Stimulated activated CD4-positive, alpha-beta T cell treated with anti-CD3 and anti-CD28 coated beads, Interleukin-15, amount 100 ng/mL, for 1 hour (primary cell): ENCODE results near the gene FBXO11.
"Not testable (repeated sequence)": the region's sequence is repeated elsewhere in the genome, so short reads cannot be mapped to it uniquely, and the experiment has no call there.

ENCODE experiments used
- DNase-seq, 2 donors: peaks; one replicate each; pipeline ENCODE4 v3.0.0-alpha.2; 2020; ENCODE audit warnings: low read depth in 1 of 2, low spot score in 1 of 2

Gene FBXO11

GRCh38 chr2:47853067-47853777 is 53.1 kb downstream of the FBXO11 start:
- DNase-seq = not testable (repeated sequence)

- DNase-seq = no peak
Measured at GRCh38 chr2:47850198-47850597, 56.1 kb downstream of the FBXO11 start.

DNA sequence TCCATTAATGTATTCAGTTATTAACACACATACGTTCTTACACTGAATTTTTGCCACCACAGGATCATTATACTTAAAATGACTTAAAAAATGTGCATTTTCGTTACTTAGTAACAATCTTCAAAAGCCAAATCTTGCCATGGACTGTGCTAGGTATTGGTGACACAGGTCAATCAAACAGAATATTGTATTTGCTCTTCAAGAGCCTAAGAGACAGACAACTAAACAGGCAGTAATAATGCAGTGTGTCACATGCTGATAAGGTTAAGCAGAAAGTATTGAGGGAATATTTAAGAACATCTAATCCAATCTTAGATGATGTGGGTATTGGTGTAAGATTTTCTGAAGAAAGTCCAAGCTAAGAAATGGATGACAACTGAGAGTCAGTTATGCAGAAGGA is 56.9 kb downstream of the FBXO11 start:
- no peak for DNase-seq

- no peak for DNase-seq
Measured at GRCh38 chr2:47844162-47844561, 62.1 kb downstream of the FBXO11 start.

DNA sequence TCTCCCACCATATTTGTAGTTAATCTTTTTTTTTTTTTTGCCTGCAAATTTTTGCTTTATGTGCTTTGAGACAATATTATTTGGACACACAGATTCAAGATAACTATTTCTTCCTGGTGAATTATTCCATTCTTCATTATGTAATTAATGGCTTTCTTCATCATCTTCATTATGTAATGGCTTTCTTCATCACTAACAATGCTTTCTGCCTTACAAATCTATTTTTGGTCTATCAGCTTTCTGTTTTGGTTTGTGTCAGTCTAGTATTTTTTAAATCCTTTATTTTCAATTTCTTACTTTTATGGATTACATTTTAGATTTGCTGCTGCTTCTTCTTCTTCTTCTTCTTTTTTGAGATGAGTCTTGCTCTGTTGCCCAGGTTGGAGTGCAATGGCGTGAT is 62.9 kb downstream of the FBXO11 start:
- DNase-seq = no peak

DNA sequence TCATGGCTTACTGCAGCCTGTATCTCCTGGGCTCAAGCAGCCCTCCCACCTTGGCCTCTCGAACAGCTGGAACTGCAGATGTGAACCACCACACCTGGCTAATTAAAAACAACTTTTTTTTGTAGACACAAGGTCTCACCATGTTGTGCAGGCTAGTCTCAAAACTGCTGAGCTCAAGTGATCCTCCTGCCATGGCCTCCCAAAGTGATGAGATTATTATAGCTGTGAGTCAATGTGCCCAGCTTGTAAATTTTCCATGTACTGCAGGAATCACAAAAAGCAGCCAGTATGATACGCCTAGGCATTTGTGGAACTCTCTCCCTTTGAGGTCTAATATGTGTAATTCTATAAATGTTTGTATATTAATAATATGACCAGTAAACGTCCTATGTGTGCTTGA is 63.5 kb downstream of the FBXO11 start:
- no peak for DNase-seq

GRCh38 chr2:47838686-47839085 is 67.6 kb downstream of the FBXO11 start:
- DNase-seq = no peak

- no peak for DNase-seq
Measured at GRCh38 chr2:47838249-47838648, 68.0 kb downstream of the FBXO11 start.

DNA sequence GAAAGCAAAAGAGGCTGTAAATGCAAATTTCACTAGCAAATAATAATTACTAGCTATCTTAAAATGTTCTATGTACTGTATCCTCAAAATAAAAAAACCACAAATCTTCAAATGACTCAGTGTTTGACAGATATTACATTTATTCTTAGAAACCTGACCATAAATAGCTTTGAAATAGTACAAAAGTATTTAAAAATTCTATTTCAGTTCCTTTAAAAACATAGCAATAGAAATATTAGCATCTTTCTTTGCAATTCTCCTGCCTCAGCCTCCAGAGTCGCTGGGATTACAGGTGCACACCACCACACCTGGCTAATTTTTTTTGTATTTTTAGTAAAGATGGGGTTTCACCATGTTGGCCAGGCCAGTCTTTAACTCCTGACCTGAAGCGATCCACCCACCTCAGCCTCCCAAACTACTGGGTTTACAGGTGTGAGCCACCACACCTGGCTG is 72.8 kb downstream of the FBXO11 start:
- DNase-seq = no peak

DNA sequence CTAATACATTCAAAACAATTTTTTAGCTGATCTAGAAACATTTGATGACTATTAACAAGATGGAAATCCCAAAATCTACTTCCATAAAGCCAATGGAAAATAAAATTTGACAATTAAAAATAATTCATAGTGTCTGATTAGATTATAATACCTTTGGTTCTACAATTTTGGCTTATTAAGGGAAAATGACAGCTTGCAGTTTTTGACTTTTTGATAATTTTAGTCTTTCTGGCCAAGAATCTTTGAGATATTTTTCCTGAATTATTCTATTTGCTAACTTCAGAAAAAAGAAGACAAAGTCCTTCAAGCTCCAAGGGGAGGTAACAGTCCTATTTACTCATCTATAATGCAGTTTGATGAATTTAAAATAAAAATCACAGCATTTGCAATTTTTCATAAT is 83.8 kb downstream of the FBXO11 start:
- DNase-seq = no peak

- DNase-seq = no peak
Measured at GRCh38 chr2:47819834-47820233, 86.5 kb downstream of the FBXO11 start.

DNA sequence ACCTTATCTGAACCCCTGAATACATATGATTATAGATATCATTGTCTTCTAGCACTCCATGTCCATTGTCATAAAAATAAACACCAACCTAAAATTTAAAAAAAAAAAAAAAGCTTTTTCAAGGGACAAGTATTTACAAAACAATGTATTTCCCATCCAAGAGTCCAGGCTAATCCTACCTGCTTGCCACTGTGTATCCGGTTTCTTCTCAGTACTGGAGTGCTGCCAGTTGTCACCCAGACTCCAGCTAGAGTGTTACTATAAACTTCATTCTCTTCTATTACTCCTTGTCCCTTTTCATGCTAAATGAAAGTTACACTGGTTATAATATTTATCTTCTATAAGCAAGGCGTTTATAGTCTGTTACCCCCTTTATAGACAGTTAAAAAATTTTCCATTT is 87.5 kb downstream of the FBXO11 start:
- no peak for DNase-seq

DNA sequence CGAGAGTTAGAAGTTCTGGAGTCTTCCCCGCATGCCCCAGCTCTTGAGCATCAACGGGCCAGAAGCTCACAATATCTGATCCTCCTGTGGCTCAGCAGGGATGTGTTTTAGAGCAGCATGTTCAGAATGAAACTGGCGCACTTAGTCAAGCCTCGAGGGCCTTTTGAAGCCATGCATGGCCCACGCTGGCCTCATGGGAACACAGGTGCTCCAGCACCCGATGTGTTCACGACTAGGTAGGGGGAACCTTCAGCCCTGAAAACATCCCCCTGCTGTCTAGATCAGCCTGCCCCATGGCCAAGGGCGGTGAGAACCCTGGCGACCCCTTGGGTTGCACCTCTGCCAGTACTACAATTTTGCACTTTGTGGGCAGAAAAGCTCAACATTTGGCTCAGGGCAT is 90.5 kb downstream of the FBXO11 start:
- DNase-seq = no peak

DNA sequence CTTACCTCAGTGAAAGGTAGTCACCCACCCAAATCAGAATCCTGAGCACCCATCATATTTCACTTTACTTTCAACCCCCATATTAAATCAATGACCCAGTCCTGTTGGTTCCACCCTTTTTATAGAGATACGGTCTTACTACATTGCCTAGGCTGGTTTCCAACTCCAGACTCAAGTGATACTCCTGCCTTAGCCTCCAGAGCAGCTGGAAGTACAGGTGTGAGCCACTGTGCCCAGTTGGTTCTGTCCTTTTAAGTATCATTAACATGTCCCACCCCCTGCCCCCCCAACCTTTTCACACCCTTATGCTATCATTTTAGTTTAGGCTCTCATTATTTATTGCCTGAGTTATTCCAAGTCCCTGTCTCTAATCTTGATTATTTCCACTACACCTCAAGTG is 94.6 kb downstream of the FBXO11 start:
- DNase-seq = no peak

GRCh38 chr2:47810850-47811249 is 95.4 kb downstream of the FBXO11 start:
- DNase-seq = no peak

- no peak for DNase-seq
Measured at GRCh38 chr2:47809903-47810302, 96.4 kb downstream of the FBXO11 start.

DNA sequence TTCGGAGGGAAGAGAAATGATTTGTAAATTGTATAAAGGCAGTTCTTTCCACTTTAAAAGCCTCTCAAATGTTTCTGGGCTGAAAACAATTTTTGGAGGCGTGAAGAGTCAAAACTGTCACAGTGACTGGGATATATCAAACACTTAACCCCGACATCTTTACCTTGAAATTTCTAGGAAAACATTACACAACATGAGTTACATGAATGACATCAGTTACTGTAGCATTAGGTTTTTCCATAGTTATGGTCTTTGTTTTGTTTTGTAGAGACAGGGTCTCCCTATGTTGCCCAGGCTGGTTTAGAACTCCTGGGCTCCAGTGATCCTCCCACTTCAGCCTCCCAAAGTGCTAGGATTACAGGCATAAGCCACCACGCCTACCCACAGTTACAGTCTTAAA is 97.7 kb downstream of the FBXO11 start:
- DNase-seq = no peak

DNA sequence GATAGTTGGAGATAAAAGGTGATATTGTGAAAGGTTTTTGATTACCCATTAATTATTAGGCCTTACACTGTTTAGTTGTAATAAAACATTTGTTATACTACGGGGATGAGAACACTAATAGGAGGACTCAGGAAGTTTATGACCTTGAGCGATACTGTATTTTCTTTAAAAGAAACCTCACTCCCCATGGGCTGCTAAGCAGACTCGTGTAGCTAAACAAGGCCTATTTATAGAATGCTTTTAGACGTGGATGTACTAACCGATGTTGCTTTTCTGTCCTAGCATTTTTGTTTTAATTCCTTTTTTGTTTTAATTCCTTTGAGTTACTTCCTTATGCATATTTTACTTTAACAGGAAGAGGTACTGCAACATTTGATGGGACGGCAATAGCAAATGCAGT is 100.4 kb downstream of the FBXO11 start:
- no peak for DNase-seq

DNA sequence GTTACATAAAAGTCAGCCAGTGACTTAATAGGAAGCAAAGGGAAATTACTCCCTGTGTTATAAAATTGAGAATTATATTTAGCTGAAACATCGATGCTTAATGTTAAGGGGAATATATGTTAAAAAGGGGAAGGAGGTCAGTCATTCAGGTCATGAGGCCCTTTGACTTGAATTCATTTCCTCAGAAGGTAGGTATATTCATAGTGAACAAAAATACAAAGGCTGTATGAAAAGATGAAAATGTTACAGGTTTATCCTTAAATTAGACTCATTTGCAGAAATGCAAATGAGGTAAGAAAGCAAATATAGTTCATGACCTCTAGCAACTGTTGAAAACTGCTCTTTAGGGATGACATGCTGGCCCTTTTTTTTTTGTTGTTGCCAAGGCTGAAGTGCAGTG is 102.5 kb downstream of the FBXO11 start:
- DNase-seq = no peak

GRCh38 chr2:47803363-47803762 is 102.9 kb downstream of the FBXO11 start:
- DNase-seq = no peak

- no peak for DNase-seq
Measured at GRCh38 chr2:47801118-47801517, 105.2 kb downstream of the FBXO11 start.

DNA sequence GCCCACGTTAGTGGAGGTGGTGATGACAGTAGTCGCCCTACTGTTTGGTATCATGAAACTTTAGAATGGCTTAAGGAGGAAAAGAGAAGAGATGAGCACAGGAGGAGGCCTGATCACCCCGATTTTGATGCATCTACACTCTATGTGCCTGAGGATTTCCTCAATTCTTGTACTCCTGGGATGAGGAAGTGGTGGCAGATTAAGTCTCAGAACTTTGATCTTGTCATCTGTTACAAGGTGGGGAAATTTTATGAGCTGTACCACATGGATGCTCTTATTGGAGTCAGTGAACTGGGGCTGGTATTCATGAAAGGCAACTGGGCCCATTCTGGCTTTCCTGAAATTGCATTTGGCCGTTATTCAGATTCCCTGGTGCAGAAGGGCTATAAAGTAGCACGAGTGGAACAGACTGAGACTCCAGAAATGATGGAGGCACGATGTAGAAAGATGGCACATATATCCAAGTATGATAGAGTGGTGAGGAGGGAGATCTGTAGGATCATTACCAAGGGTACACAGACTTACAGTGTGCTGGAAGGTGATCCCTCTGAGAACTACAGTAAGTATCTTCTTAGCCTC is 107.2 kb downstream of the FBXO11 start:
- no peak for DNase-seq

DNA sequence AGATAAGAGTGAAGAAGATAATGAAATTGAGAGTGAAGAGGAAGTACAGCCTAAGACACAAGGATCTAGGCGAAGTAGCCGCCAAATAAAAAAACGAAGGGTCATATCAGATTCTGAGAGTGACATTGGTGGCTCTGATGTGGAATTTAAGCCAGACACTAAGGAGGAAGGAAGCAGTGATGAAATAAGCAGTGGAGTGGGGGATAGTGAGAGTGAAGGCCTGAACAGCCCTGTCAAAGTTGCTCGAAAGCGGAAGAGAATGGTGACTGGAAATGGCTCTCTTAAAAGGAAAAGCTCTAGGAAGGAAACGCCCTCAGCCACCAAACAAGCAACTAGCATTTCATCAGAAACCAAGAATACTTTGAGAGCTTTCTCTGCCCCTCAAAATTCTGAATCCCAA is 107.7 kb downstream of the FBXO11 start:
- DNase-seq = no peak
